ENCODE data around the gene COPS6.
A peak's percentile ranks its signal among the peaks of the same experiment; 100 is the strongest.
"Not testable (repeated sequence)": the region's sequence is repeated elsewhere in the genome, so short reads cannot be mapped to it uniquely, and the experiment has no call there.

Gene COPS6

DNA sequence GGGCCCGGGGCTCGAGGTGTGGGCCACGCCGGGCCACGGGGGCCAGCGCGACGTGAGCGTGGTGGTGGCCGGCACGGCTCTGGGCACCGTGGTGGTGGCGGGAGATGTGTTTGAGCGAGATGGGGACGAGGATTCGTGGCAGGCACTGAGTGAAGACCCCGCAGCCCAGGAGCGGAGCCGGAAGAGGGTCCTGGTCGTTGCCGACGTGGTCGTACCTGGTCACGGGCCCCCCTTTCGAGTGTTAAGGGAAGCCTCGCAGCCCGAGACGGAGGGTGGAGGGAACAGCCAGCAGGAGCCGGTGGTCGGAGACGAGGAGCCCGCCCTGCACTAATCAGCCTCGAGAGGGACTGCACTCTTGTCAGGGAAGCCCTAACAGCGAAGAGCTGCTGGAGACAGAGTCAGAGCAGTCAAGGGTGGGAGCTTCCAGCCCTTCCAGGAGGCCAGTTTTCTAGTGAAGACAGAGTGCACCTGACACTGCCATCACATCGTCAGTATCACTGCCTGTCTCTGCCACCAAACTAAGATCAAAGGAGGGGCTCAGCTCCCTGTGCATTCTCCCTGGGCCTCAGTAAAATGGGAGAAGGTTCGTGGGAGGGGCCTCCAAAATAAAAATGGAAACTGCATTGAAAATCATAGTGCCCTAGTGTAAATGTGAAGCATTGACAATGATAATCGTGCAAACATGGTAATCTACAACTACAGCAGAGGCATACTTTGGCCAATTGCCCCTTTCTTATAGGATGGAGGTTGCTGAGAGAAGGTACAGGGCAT, 39.3 kb downstream of the COPS6 start:
- Mint-ChIP-seq H3K36me3 (ENCODE audit: insufficient read depth) (peaks cover 14% of the 10 kb centered on the region), H3K4me1 (peaks cover 42% of the 10 kb centered on the region), H3K27ac (ENCODE audit: low read depth) (no peak overlapping the region), H3K4me3 (peak overlapping the region; percentile 98), H3K27me3 (no peaks in the 10 kb centered on the region), H3K9me3 (no peaks in the 10 kb centered on the region)
- ATAC-seq (replicated peaks; ENCODE audit: extremely low read depth, poor library complexity, severe bottlenecking) (no peak), DNase-seq (ENCODE audit: low spot score in 2 of 2) (peak in 1 of 2 donors; percentile 20)

DNA sequence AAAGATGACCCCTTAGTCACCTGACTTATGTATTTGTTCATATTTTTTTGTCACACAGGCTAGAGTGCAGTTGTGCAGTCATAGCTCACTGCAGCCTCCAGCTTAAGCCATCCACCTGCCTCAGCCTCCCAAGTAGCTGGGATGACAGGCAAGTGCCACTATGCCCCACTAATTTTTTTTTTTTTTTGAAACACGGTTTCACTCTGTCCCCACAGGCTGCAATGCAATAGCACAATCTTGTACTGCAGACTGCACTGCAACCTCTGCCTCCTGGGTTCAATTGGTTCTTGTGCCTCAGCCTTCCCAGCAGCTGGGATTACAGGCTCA, 39.8 kb downstream of the COPS6 start:
- Mint-ChIP-seq H3K9me3 (no peaks in the 10 kb centered on the region), H3K27me3 (no peaks in the 10 kb centered on the region), H3K4me1 (peaks cover 42% of the 10 kb centered on the region), H3K36me3 (ENCODE audit: insufficient read depth) (peaks cover 14% of the 10 kb centered on the region), H3K27ac (ENCODE audit: low read depth) (no peak overlapping the region), H3K4me3 (peak overlapping the region; percentile 98)
- ATAC-seq (replicated peaks; ENCODE audit: extremely low read depth, poor library complexity, severe bottlenecking) (no peak), DNase-seq (ENCODE audit: low spot score in 2 of 2) (no peak)

DNA sequence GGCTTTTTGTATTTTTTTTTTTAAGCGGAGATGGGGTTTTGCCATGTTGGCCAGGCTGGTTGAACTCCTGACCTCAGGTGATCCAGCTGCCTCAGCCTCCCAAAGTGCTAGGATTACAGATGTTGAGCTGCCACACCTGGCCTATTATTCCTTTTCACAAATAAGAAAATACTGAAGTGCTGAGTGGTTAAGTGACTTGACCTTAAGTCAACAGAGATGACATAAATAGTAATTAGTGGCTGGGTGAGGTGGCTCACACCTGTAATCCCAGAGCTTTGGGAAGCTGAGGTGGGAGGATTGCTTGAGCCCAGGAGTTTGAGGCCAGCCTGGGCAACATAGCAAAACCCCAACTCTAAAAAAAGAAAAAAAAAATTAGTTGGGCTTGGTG, 41.4 kb downstream of the COPS6 start:
- Mint-ChIP-seq H3K4me1 (peaks cover 35% of the 10 kb centered on the region), H3K36me3 (ENCODE audit: insufficient read depth) (peaks cover 12% of the 10 kb centered on the region)
- not testable (repeated sequence) for DNase-seq (ENCODE audit: low spot score in 2 of 2); H3K27ac Mint-ChIP-seq (ENCODE audit: low read depth); H3K9me3 Mint-ChIP-seq; H3K4me3 Mint-ChIP-seq; H3K27me3 Mint-ChIP-seq; ATAC-seq (replicated peaks; ENCODE audit: extremely low read depth, poor library complexity, severe bottlenecking)

DNA sequence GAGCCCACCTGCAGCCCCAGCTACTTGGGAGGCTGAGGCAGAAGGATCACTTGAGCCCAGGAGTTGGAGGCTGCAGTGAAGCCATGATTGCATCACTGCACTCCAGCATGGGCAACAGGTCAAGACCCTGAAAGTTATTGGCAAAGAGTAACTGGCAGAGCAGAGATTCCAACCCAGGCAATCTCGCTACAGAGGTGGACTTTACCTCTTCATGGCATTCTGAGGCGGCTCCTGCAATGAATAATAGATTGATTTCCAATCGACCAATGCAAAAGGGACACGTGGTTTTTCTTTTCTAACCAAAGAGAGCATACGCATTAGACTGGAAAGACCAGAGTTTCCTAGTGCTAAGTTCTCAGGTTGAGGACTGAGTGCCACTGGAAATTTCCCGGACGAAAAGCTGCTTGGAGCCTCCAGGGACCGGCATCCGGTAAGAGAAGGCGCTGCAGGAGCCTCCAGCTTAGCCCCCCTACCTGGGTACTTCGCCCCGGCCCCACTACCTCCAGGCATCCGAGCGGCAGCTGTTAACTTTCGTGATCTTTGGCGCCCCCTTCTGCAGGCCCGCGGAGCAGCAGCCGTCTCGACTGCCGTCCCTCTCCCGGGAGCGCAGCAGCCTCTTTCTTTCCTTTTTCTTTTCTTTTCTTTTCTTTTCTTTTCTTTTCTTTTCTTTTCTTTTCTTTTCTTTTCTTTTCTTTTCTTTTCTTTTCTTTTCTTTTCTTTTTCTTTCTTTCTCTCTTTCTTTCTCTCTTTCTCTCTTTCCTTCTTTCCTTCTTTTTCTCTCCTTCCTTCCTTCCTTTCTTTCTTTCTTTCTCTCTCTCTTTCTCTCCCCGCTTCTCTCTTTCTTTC, 42.1 kb downstream of the COPS6 start:
- Mint-ChIP-seq H3K9me3 (no peaks in the 10 kb centered on the region), H3K4me3 (peak overlapping the region; percentile 18), H3K27ac (ENCODE audit: low read depth) (peak overlapping the region; percentile 89), H3K4me1 (peaks cover 31% of the 10 kb centered on the region), H3K36me3 (ENCODE audit: insufficient read depth) (peaks cover 12% of the 10 kb centered on the region), H3K27me3 (no peaks in the 10 kb centered on the region)
- ATAC-seq (replicated peaks; ENCODE audit: extremely low read depth, poor library complexity, severe bottlenecking) = no peak
- DNase-seq (ENCODE audit: low spot score in 2 of 2) = peak; percentile 73 to 92

DNA sequence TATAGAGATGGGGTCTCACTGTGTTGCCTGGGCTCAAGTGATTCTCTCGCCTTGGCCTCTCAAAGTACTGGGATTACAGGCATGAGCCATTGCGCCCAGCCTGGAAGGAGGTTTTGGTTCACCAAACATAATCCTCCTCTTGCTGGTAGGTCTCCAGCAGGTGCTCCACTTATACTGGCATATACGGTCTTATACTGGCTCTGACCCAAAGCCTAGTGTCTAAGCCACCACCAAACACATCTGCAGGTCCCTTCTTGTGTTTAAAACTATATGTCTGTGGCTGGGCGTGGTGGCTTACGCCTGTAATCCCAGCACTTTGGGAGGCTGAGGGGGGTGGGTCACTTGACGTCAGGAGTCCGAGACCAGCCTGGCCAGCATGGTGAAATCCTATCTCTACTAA, 43.4 kb downstream of the COPS6 start:
- Mint-ChIP-seq H3K36me3 (ENCODE audit: insufficient read depth) (peaks cover 3% of the 10 kb centered on the region), H3K4me3 (no peak overlapping the region), H3K27ac (ENCODE audit: low read depth) (peak overlapping the region; percentile 39), H3K4me1 (peaks cover 21% of the 10 kb centered on the region), H3K9me3 (no peaks in the 10 kb centered on the region), H3K27me3 (no peaks in the 10 kb centered on the region)
- ATAC-seq (replicated peaks; ENCODE audit: extremely low read depth, poor library complexity, severe bottlenecking) (no peak), DNase-seq (ENCODE audit: low spot score in 2 of 2) (no peak)

DNA sequence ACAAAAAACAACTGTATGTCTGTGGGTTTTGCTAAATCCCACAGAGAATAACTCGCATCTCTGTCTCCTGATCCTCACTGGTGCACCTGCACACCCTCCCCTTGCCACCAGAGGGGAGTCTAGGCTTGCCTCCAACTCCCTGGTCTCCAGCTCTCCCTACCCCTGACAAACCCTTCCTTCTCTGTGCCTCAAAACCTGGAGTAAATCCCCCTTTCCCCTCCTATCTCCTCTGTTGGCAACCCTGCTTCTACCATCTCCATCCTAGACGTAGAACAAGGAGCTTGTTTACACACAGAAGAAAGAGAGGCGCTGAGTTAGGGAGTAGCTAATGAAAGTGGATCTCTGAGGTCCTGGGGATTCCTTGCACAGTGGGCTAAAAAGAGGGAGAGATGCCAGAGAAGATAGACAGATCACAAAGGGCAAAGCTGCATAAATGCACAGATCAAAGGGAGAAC, 44.0 kb downstream of the COPS6 start:
- peak overlapping the region; percentile 39 for H3K27ac Mint-ChIP-seq (ENCODE audit: low read depth)
- H3K36me3 Mint-ChIP-seq (ENCODE audit: insufficient read depth) = peaks cover 3% of the 10 kb centered on the region
- ATAC-seq (replicated peaks; ENCODE audit: extremely low read depth, poor library complexity, severe bottlenecking) = peak; percentile 68
- H3K9me3 Mint-ChIP-seq = no peaks in the 10 kb centered on the region
- H3K4me1 Mint-ChIP-seq = peaks cover 19% of the 10 kb centered on the region
- no peaks in the 10 kb centered on the region for H3K27me3 Mint-ChIP-seq
- H3K4me3 Mint-ChIP-seq = no peak overlapping the region
- DNase-seq (ENCODE audit: low spot score in 2 of 2) = peak; percentile 39 to 46

DNA sequence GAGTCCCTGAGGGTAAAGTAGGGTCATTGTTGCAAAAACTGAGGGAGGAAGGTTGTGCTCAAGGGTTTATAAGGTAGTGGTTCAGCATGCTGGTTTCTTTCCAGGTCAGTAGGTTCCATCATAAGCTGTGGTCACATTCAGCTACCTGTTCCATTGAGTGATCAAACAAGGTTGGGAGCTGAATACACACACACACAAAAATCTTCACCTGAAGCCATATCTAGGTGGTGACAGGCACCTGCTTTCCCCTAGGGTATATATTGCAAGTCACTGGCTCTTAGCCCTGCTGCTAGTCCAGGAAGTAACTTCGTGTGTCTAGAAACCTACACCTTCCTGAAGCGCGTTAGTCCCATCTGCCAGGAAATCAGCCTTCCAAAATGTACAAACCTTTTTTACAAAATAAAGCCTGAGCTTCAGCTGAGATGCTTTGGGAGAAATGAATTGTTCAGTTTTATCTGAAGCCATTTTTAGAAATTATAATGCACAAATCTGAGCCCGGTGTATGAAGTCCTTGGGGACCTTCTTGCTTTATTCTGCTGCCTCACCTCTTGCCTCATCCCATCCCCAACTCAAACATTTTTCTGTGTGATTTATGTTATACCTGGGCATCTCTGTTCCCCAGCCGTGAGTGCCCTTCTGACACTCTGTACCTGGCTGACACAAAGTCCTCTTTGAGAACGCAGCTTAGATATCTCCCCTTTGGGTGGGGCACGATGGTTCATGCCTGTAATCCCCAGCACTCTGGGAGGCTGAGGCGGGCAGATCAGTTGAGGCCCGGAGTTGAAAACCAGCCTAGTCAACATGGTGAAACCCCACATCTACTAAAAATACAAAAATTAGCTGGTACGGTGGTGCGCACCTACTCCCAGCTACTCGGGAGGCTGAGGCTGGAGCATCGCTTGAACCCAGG, 49.3 kb downstream of the COPS6 start:
- H3K27ac Mint-ChIP-seq (ENCODE audit: low read depth) = no peak overlapping the region
- ATAC-seq (replicated peaks; ENCODE audit: extremely low read depth, poor library complexity, severe bottlenecking) = no peak
- peaks cover 8% of the 10 kb centered on the region for H3K27me3 Mint-ChIP-seq
- no peak overlapping the region for H3K4me3 Mint-ChIP-seq
- no peak for DNase-seq (ENCODE audit: low spot score in 2 of 2)
- no peaks in the 10 kb centered on the region for H3K4me1 Mint-ChIP-seq
- H3K36me3 Mint-ChIP-seq (ENCODE audit: insufficient read depth) = no peaks in the 10 kb centered on the region
- no peaks in the 10 kb centered on the region for H3K9me3 Mint-ChIP-seq

DNA sequence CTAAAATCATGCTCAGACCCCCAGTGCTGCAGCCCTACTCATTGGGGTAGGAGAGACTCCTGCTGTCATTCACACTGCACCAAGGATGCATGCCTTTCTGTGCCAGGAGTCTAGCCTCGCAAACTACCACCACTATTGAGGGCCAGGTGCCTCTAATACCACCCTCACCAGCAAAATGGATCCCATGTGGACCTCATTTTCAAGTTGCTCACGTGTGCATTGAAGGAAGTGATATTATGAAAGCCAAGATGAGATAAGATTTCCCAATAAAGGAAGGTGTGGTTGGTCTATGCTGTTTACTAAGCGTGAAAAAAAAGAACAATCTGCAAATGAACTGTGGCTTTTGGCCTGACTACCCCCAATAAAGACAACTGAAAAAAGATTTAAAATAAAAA, 52.8 kb downstream of the COPS6 start:
- Mint-ChIP-seq H3K4me3 (no peak overlapping the region), H3K36me3 (ENCODE audit: insufficient read depth) (no peaks in the 10 kb centered on the region), H3K27ac (ENCODE audit: low read depth) (no peak overlapping the region), H3K27me3 (peaks cover 8% of the 10 kb centered on the region), H3K9me3 (no peaks in the 10 kb centered on the region), H3K4me1 (no peaks in the 10 kb centered on the region)
- no peak for ATAC-seq (replicated peaks; ENCODE audit: extremely low read depth, poor library complexity, severe bottlenecking)
- no peak for DNase-seq (ENCODE audit: low spot score in 2 of 2)
